Vagina (tissue), 2 donors: ENCODE data around the gene ORAI1.

Source experiments
- CTCF ChIP-seq, 3 experiments: fragments of 450-650 bp in 2 of 3; fragments of 200-600 bp in 1 of 3; sonication (generic) in 1 of 3; IDR thresholded peaks; one replicate each; pipeline ENCODE4 v1.5.1; 2017 to 2019; ENCODE audit warnings: antibody characterized with exemption in 3 of 3, mild to moderate bottlenecking in 2 of 3, moderate library complexity in 2 of 3
- POLR2A ChIP-seq, 2 donors: fragments of 450-650 bp; IDR thresholded peaks; one replicate each; pipeline ENCODE4 v1.6.1; 2017; ENCODE audit warnings: antibody characterized with exemption in 2 of 2, mild to moderate bottlenecking in 2 of 2, moderate library complexity in 2 of 2

DNA sequence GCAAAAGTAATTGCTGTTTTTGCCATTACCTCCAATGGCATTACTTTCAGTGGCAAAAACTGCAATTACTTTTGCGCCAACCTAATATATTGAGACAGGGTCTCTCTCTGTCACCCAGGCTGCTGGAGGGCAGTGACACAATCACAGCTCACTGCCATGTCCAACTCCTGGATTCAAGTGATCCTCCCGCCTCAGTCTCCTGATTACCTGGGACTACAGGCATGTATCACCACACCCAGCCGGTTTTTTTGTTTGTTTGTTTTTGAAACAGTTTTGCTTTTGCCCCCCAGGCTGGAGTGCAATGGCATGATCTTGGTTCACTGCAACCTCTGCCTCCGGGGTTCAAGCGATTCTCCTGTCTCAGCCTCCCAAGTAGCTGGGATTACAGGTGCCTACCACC is 29.8 kb upstream of the ORAI1 start:
- TF ChIP-seq CTCF (IDR thresholded peaks at IDR 0.05) (no peak), POLR2A (IDR thresholded peaks at IDR 0.05) (no peak)
